Stimulated activated CD8-positive, alpha-beta memory T cell treated with anti-CD3 and anti-CD28 coated beads, Interleukin-4, amount 100 ng/mL, for 4 hours (primary cell): ENCODE measurements around the gene MST1R.

Source experiments
- DNase-seq, 2 donors: peaks; one replicate each; pipeline ENCODE4 v3.0.0-alpha.2; 2020; ENCODE audit warnings: low read depth in 2 of 2, low spot score in 1 of 2

The MST1R gene

GRCh38 chr3:49878686-49879085 is 25.0 kb downstream of the MST1R start:
- DNase-seq = no peak

GRCh38 chr3:49877716-49878115 is 26.0 kb downstream of the MST1R start:
- DNase-seq = no peak

- no peak for DNase-seq
Measured at GRCh38 chr3:49876567-49876966, 27.1 kb downstream of the MST1R start.

- DNase-seq = no peak
Measured at GRCh38 chr3:49873623-49874022, 30.1 kb downstream of the MST1R start.

GRCh38 chr3:49872801-49873281 is 30.8 kb downstream of the MST1R start:
- DNase-seq = no peak

GRCh38 chr3:49871531-49872153 is 32.0 kb downstream of the MST1R start:
- no peak for DNase-seq

- no peak for DNase-seq
Measured at GRCh38 chr3:49869525-49870126, 34.0 kb downstream of the MST1R start, which contains the start of gene CAMKV. TSS of gene CAMKV (minus strand) at chr3:49869906. CDS start at chr3:49862388, 7,518 bp downstream.

- no peak for DNase-seq
Measured at GRCh38 chr3:49868862-49869466, 34.7 kb downstream of the MST1R start.

- DNase-seq = no peak
Measured at GRCh38 chr3:49867871-49868321, 35.8 kb downstream of the MST1R start.

- DNase-seq = no peak
Measured at GRCh38 chr3:49867400-49867799, 36.3 kb downstream of the MST1R start.

- DNase-seq = no peak
Measured at GRCh38 chr3:49865198-49865784, 38.4 kb downstream of the MST1R start.

- no peak for DNase-seq
Measured at GRCh38 chr3:49864505-49864904, 39.2 kb downstream of the MST1R start.

GRCh38 chr3:49859576-49860305 is 43.9 kb downstream of the MST1R start:
- no peak for DNase-seq

- peak; percentile 83 to 91 for DNase-seq
Measured at GRCh38 chr3:49856181-49857005, 47.3 kb downstream of the MST1R start, which contains the start of gene TRAIP. TSS of gene TRAIP (minus strand) at chr3:49856564. CDS start at chr3:49856453, 111 bp downstream.

GRCh38 chr3:49855662-49856061 is 48.0 kb downstream of the MST1R start:
- DNase-seq = no peak

- DNase-seq = no peak
Measured at GRCh38 chr3:49845694-49846093, 58.0 kb downstream of the MST1R start.

GRCh38 chr3:49844464-49845183 is 59.0 kb downstream of the MST1R start:
- no peak for DNase-seq

- DNase-seq = no peak
Measured at GRCh38 chr3:49842843-49843517, 60.7 kb downstream of the MST1R start.

GRCh38 chr3:49841806-49842205 is 61.9 kb downstream of the MST1R start:
- DNase-seq = no peak
